Breast epithelium (tissue), 4 donors: ENCODE measurements around the gene SORBS2. TPM values are rescaled to one million over a fixed set of nuclear protein-coding genes. Genes with fewer than 3 reads are reported as not detected.

Source experiments
- DNase-seq, 2 donors: peaks; one replicate each; pipeline ENCODE4 v3.0.0-alpha.2; 2019; ENCODE audit warnings: low spot score in 2 of 2
- H3K27ac ChIP-seq, 2 donors: fragments of 200-600 bp; sonication (generic) in 1 of 2; one replicate each; pipeline ENCODE4 v1.5.1; 2016 to 2019; ENCODE audit warnings: mild to moderate bottlenecking in 1 of 2
- H3K27me3 ChIP-seq, 2 donors: fragments of 200-600 bp; sonication (generic) in 1 of 2; one replicate each; pipeline versions ENCODE4 v1.5.1 to v1.6.0; 2017 to 2019; ENCODE audit warnings: control low read depth in 1 of 2, mild to moderate bottlenecking in 1 of 2
- H3K36me3 ChIP-seq: fragments of 200-600 bp; one replicate; pipeline ENCODE4 v1.5.1; 2019
- H3K4me1 ChIP-seq, 2 donors: fragments of 200-600 bp; sonication (generic); one replicate each; pipeline ENCODE4 v1.5.1; 2016 to 2019; ENCODE audit warnings: control low read depth in 1 of 2
- H3K4me3 ChIP-seq, 3 donors: fragments of 200-600 bp; sonication (generic); 1 replicate in 2 of 3; 2 replicates in 1 of 3; pipeline ENCODE4 v1.5.1; 2016 to 2019; ENCODE audit warnings: mild to moderate bottlenecking in 3 of 3, moderate library complexity in 2 of 3
- H3K9me3 ChIP-seq, 2 donors: fragments of 200-600 bp; sonication (generic) in 1 of 2; one replicate each; pipeline ENCODE4 v1.5.1; 2016 to 2019; ENCODE audit warnings: control low read depth in 1 of 2
- POLR2A ChIP-seq: fragments of 450-650 bp; IDR thresholded peaks from one replicate; pipeline ENCODE4 v1.6.1; 2016; ENCODE audit warnings: antibody characterized with exemption, mild to moderate bottlenecking, moderate library complexity
- POLR2AphosphoS5 ChIP-seq, 3 donors: sonication (generic); formaldehyde crosslinking; IDR thresholded peaks; one replicate each; pipeline ENCODE4 v1.6.1; 2017; ENCODE audit warnings: antibody characterized with exemption in 3 of 3
- intact Hi-C: fragments of 100-400 bp; cut with DNase I; formaldehyde crosslinking; loops from one replicate; pipeline ENCODE4 v1.15.1; 2023; ENCODE audit warnings: low total_unique reads
- total RNA-seq, 3 donors: library from RNA; depleted of rRNA; stranded (reverse); fragments of >200 nt; gene quantifications; one replicate each; pipeline ENCODE4 v1.1.0, GENCODE V29; 2016
- TF ChIP-seq, protein P1 (sequence below), 3 donors: fragments of 450-650 bp; IDR thresholded peaks; one replicate each; pipeline ENCODE4 v1.5.1; 2016 to 2017; ENCODE audit warnings: antibody characterized with exemption in 3 of 3, mild to moderate bottlenecking in 3 of 3, moderate library complexity in 3 of 3

Gene SORBS2
- total RNA-seq, 3 donors from 2014 or later, result 21.8 to 132 (median 105) TPM

DNA sequence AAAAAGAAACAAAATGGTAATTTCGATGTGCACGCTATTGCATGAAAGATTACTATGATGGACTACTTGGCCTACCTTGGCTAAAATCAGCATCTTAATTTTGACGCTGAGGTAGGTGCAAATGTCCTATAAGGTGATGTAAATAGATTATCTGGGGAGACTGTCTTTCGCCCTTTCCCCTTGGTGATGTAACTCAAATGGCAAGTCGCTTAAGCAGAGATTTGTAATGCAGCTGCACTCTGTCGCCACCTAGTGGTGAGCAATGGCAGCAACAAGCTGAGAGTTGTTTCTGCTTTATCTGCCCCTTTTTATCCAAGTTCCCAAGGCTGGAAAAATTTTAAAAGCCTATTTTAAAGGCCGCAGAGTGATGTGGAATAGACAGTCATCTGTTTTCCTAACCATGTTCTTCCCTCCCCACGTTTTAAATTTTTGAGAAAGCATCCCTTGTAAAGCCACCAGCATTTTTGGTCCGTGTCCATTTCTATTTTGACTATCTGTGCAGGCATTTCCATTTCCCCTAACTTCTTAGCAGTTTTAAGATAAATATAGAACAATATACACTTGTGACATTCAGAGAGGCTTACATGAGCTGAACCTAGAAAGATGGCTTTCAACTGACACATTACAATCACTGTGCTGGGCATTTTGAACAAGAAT, 214.3 kb downstream of the SORBS2 start:
- intact Hi-C loops, result loop anchor here (10.0 kb wide), 1 partner anchor 123 kb away; the partner anchor contains the start of gene CCDC110
- Histone ChIP-seq H3K4me3 (no peak overlapping the region), H3K9me3 (no peaks in the 10 kb centered on the region), H3K27me3 (no peaks in the 10 kb centered on the region), H3K27ac (no peak overlapping the region), H3K4me1 (no peaks in the 10 kb centered on the region), H3K36me3 (no peaks in the 10 kb centered on the region)
- DNase-seq, result peak; percentile 69 to 80
- TF ChIP-seq POLR2AphosphoS5 (IDR thresholded peaks at IDR 0.05) (peak in 2 of 3 donors; percentile 52 to 54), POLR2A (no peak)
- TF ChIP-seq, protein P1, sequence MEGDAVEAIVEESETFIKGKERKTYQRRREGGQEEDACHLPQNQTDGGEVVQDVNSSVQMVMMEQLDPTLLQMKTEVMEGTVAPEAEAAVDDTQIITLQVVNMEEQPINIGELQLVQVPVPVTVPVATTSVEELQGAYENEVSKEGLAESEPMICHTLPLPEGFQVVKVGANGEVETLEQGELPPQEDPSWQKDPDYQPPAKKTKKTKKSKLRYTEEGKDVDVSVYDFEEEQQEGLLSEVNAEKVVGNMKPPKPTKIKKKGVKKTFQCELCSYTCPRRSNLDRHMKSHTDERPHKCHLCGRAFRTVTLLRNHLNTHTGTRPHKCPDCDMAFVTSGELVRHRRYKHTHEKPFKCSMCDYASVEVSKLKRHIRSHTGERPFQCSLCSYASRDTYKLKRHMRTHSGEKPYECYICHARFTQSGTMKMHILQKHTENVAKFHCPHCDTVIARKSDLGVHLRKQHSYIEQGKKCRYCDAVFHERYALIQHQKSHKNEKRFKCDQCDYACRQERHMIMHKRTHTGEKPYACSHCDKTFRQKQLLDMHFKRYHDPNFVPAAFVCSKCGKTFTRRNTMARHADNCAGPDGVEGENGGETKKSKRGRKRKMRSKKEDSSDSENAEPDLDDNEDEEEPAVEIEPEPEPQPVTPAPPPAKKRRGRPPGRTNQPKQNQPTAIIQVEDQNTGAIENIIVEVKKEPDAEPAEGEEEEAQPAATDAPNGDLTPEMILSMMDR (IDR thresholded peaks at IDR 0.05), result peak; percentile 90 to 98 (median 97)

DNA sequence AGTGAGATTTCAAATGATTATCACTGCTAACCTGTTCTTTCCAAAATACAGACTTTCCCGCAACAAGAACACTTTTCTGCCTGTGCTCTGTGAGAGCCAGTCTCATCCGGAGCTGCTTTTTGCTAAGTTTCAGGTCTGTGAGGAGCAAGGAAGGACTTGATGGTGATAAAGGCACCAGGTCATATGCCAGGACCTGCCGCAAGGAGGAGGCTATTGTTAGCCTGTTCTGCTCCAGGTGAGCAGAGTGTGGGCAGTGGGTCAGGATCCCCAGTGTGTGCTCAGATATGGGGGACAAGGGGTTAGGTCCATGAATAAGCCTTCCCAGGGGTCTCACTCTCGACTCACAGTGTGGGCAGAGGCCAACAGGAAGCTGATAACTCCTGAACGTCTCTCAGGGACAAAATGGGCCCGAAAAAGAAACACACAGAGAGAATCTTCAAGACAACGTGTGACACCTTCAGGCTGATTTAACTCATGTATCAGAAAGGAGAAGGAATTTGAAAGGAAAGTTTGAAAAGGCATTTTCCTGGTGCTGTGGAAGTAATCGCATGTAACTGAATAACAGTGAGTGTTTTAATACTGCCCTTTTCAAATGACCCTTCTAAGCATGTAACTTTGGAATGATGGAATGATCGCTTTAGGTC, 219.0 kb downstream of the SORBS2 start:
- DNase-seq, result no peak
- H3K9me3 ChIP-seq, result no peaks in the 10 kb centered on the region
- H3K4me1 ChIP-seq, result peaks cover 0 to 7% of the 10 kb centered on the region in 2 donors
- H3K4me3 ChIP-seq, result no peak overlapping the region
- no peaks in the 10 kb centered on the region for H3K27me3 ChIP-seq
- H3K27ac ChIP-seq, result peak overlapping the region; percentile 78 to 80
- intact Hi-C loops, result loop anchor here (10.0 kb wide), 1 partner anchor 118 kb away; the partner anchor contains the start of gene CCDC110
- H3K36me3 ChIP-seq, result no peaks in the 10 kb centered on the region
- TF ChIP-seq POLR2AphosphoS5 (IDR thresholded peaks at IDR 0.05), result no peak
- TF ChIP-seq POLR2A, result no peak
- TF ChIP-seq, protein P1 (IDR thresholded peaks at IDR 0.05), result no peak

DNA sequence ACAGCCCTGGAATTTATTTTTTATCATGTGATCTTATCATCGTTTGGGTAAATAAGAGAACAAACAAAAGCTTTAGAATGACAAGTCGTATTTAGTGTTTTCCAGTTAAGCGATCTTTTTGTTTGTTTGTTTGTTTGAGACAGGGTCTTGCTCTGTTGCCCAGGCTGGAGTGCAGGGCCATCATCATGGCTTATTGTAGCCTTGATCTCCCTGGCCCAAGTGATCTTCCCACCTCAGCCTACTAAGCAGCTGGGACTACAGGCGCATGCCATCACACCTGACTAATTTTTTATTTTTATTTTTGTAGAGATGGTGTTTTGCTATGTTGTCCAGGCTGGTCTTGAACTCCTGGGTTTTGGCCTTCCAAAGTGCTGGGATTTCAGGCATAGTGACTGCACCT, 219.6 kb downstream of the SORBS2 start:
- DNase-seq, result no peak
- TF ChIP-seq POLR2A (no peak), POLR2AphosphoS5 (IDR thresholded peaks at IDR 0.05) (no peak)
- TF ChIP-seq, protein P1 (IDR thresholded peaks at IDR 0.05), result no peak
- Histone ChIP-seq H3K36me3 (no peaks in the 10 kb centered on the region), H3K4me1 (peaks cover 0 to 7% of the 10 kb centered on the region in 2 donors), H3K27me3 (no peaks in the 10 kb centered on the region), H3K4me3 (no peak overlapping the region), H3K9me3 (no peaks in the 10 kb centered on the region), H3K27ac (peak overlapping the region; percentile 78 to 80)
- intact Hi-C loops, result loop anchor here (10.0 kb wide), 1 partner anchor 118 kb away; the partner anchor contains the start of gene CCDC110

DNA sequence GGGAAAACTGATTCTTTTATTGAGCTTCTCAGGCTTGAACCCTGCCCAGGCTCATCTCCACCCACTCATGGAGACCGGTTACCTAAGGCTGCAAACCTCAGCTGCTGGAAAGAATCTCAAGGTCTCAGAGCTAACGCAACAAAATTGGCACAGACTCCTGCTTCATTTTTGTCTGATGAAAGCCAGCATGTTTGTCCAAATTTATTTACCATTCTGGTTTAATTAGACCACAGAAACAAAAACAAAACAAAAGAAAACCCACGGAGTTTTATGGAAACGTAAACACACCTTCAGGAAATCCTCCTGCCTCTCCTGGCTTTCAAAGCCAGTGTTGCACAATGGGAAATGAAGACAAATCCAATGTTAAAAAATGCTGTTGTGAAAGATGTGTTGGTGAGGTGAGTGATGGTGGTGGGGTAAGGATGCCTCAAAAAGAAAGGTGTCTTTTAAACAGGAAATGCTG, 220.3 kb downstream of the SORBS2 start:
- no peak for DNase-seq
- Histone ChIP-seq H3K36me3 (no peaks in the 10 kb centered on the region), H3K4me3 (peak overlapping the region in 2 of 3 donors; percentile 20 to 27), H3K4me1 (peaks cover 0 to 7% of the 10 kb centered on the region in 2 donors), H3K9me3 (no peaks in the 10 kb centered on the region), H3K27ac (peak overlapping the region; percentile 78 to 80), H3K27me3 (no peaks in the 10 kb centered on the region)
- intact Hi-C loops, result loop anchor here (10.0 kb wide), 1 partner anchor 117 kb away; the partner anchor contains the start of gene CCDC110
- TF ChIP-seq, protein P1 (IDR thresholded peaks at IDR 0.05), result peak in 2 of 3 donors; percentile 16 to 26
- TF ChIP-seq POLR2AphosphoS5 (IDR thresholded peaks at IDR 0.05) (peak in 1 of 3 donors; percentile 63), POLR2A (no peak)
